ENCODE measurements around the gene GRIN2C.

DNA sequence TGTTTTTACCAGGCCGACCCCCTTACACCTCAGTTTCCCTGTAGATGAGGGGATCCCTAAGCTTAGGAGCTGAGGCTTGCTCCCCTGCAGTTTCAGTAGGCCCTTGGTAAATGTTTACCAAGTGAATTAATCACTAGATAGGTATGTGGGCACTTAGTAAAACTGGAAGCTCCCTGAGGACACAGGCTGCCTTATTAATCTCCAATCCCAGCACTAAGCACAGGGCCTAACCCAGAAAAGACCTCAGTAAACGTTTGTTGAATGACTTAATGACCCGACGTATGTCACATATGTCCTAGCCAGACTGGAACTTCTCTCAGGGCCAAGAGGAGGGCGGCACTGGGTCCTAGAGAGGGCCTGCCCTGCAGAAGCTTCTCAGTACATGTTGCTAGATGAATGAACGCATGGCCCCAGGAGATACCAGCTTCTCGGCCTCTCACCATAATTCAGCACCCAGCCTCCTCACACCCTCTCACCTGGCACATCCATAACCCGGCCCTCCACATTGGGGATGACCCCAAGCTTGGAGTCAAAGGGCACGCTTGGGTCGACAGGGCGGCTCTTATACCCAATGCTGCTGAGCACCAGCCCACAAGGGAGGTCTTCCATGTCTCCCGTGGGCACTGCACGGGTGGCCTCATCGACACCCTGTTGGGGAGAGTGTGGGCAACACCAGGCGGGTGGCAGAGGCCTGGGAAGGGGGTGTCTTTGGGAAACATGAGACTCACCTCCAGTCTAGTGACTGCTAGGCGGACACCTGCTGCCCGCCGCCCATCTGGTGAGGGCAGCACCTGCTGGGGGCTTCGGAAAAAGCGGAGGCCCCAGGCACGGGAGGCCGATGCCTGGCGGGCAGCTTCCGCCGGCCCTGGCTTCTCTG is 4.0 kb upstream of the GRIN2C start:
- TF ChIP-seq, protein P1, sequence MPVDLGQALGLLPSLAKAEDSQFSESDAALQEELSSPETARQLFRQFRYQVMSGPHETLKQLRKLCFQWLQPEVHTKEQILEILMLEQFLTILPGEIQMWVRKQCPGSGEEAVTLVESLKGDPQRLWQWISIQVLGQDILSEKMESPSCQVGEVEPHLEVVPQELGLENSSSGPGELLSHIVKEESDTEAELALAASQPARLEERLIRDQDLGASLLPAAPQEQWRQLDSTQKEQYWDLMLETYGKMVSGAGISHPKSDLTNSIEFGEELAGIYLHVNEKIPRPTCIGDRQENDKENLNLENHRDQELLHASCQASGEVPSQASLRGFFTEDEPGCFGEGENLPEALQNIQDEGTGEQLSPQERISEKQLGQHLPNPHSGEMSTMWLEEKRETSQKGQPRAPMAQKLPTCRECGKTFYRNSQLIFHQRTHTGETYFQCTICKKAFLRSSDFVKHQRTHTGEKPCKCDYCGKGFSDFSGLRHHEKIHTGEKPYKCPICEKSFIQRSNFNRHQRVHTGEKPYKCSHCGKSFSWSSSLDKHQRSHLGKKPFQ (tag by site-specific recombination; IDR thresholded peaks at IDR 0.05): no peak
- TF ChIP-seq, protein P2, sequence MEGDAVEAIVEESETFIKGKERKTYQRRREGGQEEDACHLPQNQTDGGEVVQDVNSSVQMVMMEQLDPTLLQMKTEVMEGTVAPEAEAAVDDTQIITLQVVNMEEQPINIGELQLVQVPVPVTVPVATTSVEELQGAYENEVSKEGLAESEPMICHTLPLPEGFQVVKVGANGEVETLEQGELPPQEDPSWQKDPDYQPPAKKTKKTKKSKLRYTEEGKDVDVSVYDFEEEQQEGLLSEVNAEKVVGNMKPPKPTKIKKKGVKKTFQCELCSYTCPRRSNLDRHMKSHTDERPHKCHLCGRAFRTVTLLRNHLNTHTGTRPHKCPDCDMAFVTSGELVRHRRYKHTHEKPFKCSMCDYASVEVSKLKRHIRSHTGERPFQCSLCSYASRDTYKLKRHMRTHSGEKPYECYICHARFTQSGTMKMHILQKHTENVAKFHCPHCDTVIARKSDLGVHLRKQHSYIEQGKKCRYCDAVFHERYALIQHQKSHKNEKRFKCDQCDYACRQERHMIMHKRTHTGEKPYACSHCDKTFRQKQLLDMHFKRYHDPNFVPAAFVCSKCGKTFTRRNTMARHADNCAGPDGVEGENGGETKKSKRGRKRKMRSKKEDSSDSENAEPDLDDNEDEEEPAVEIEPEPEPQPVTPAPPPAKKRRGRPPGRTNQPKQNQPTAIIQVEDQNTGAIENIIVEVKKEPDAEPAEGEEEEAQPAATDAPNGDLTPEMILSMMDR (tag by site-specific recombination; IDR thresholded peaks at IDR 0.05): no peak
- TF ChIP-seq ZNF274 (IDR thresholded peaks at IDR 0.05; ENCODE audit: low read length) (no peak), ZNF274 (tag by site-specific recombination; IDR thresholded peaks at IDR 0.05; ENCODE audit: borderline replicate concordance) (no peak), BCL11A (tag by site-specific recombination; IDR thresholded peaks at IDR 0.05; ENCODE audit: low read depth) (no peak), ZNF335 (tag by site-specific recombination; conservative IDR thresholded peaks at IDR 0.05) (no peak), YY1 (tag by site-specific recombination; IDR thresholded peaks at IDR 0.05) (no peak)
- TF ChIP-seq, protein P3, sequence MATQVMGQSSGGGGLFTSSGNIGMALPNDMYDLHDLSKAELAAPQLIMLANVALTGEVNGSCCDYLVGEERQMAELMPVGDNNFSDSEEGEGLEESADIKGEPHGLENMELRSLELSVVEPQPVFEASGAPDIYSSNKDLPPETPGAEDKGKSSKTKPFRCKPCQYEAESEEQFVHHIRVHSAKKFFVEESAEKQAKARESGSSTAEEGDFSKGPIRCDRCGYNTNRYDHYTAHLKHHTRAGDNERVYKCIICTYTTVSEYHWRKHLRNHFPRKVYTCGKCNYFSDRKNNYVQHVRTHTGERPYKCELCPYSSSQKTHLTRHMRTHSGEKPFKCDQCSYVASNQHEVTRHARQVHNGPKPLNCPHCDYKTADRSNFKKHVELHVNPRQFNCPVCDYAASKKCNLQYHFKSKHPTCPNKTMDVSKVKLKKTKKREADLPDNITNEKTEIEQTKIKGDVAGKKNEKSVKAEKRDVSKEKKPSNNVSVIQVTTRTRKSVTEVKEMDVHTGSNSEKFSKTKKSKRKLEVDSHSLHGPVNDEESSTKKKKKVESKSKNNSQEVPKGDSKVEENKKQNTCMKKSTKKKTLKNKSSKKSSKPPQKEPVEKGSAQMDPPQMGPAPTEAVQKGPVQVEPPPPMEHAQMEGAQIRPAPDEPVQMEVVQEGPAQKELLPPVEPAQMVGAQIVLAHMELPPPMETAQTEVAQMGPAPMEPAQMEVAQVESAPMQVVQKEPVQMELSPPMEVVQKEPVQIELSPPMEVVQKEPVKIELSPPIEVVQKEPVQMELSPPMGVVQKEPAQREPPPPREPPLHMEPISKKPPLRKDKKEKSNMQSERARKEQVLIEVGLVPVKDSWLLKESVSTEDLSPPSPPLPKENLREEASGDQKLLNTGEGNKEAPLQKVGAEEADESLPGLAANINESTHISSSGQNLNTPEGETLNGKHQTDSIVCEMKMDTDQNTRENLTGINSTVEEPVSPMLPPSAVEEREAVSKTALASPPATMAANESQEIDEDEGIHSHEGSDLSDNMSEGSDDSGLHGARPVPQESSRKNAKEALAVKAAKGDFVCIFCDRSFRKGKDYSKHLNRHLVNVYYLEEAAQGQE (tag by site-specific recombination; IDR thresholded peaks at IDR 0.05): no peak

Data from HEK293 (cell line).